ENCODE results near the gene TSKS.

GRCh38 chr19:49691243-49692146 is 71.6 kb downstream of the TSKS start:
- TF ChIP-seq, protein P1, sequence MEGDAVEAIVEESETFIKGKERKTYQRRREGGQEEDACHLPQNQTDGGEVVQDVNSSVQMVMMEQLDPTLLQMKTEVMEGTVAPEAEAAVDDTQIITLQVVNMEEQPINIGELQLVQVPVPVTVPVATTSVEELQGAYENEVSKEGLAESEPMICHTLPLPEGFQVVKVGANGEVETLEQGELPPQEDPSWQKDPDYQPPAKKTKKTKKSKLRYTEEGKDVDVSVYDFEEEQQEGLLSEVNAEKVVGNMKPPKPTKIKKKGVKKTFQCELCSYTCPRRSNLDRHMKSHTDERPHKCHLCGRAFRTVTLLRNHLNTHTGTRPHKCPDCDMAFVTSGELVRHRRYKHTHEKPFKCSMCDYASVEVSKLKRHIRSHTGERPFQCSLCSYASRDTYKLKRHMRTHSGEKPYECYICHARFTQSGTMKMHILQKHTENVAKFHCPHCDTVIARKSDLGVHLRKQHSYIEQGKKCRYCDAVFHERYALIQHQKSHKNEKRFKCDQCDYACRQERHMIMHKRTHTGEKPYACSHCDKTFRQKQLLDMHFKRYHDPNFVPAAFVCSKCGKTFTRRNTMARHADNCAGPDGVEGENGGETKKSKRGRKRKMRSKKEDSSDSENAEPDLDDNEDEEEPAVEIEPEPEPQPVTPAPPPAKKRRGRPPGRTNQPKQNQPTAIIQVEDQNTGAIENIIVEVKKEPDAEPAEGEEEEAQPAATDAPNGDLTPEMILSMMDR (conservative IDR thresholded peaks at IDR 0.05; ENCODE audit: low read length), result no peak
- TF ChIP-seq EZH2phosphoT487 (IDR thresholded peaks at IDR 0.05; ENCODE audit: borderline replicate concordance, low read depth, low read length), result no peak

All from OCI-LY7 (cell line).